ENCODE results near the gene SLC45A3.

DNA sequence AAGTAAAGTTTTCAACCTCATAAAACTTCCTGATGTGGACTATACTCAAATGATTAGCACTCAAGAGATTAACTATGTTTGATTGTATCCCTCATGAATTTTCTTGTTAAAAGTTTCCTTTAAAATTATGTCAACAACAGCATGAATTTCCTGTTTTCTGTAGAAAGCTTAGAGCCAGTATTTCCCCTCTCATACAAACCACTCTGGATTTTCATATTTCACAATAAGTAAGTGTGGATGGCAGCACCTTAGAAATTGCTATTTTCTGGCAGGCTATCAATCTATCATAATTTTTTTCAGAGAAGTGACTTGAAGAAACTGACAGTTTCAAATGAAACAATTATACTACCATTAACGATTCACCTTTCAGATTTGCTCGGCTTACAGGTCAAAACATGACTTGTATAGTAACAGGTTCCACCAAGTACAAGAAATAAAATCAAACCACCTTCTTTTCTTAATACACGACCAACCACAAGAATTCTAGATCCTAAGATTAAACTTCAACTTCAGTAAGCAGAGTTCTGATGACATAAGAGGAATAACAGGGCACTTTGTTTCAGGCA is 69.3 kb downstream of the SLC45A3 start:
- TF ChIP-seq SIN3A (IDR thresholded peaks at IDR 0.05; ENCODE audit: borderline replicate concordance, insufficient read depth, low read length) (no peak), POLR2AphosphoS5 (IDR thresholded peaks at IDR 0.05; ENCODE audit: low read depth, low read length) (no peak)
